Astrocyte (in vitro differentiated cells and primary cell): ENCODE measurements around the gene LY86. TPM values are rescaled to one million over a fixed set of nuclear protein-coding genes. Genes with fewer than 3 reads are reported as not detected.

Experiments used
- DNase-seq: peaks from one replicate; pipeline ENCODE4 v3.0.0-alpha.2; 2010; ENCODE audit warnings: low read depth
- FAIRE-seq: peaks from 2 replicates; lab custom pipeline; 2011; peaks lifted over from hg19 to GRCh38; lab: Jason Lieb, UNC
- H2AFZ ChIP-seq: 2 replicates; pipeline ENCODE4 v1.6.0; 2012; ENCODE audit warnings: low read depth, low read length, inconsistent platforms
- H3K27ac ChIP-seq: 2 replicates; pipeline ENCODE4 v1.5.1; 2011; ENCODE audit warnings: low read depth, low read length, inconsistent platforms
- H3K27me3 ChIP-seq: 2 replicates; pipeline ENCODE4 v1.6.0; 2011; ENCODE audit warnings: low read length, inconsistent platforms; ENCODE audit not compliant: insufficient read depth
- H3K36me3 ChIP-seq: 2 replicates; pipeline ENCODE4 v1.5.1; 2011; ENCODE audit warnings: low read length, inconsistent platforms; ENCODE audit not compliant: insufficient read depth
- H3K4me1 ChIP-seq: 2 replicates; pipeline ENCODE4 v1.5.1; 2011; ENCODE audit warnings: low read length, inconsistent platforms; ENCODE audit not compliant: insufficient read depth
- H3K4me2 ChIP-seq: 2 replicates; pipeline ENCODE4 v1.6.0; 2012; ENCODE audit warnings: low read length, inconsistent platforms
- H3K4me3 ChIP-seq: 2 replicates; pipeline ENCODE4 v1.5.1; 2011; ENCODE audit warnings: low read depth, mild to moderate bottlenecking, low read length, inconsistent platforms; ENCODE audit not compliant: insufficient read depth
- H3K79me2 ChIP-seq: 2 replicates; pipeline ENCODE4 v1.6.0; 2012; ENCODE audit warnings: mild to moderate bottlenecking, low read length, inconsistent platforms; ENCODE audit not compliant: insufficient read depth
- H3K9ac ChIP-seq: 2 replicates; pipeline ENCODE4 v1.6.0; 2012; ENCODE audit warnings: mild to moderate bottlenecking, low read length, inconsistent platforms
- H3K9me3 ChIP-seq: 2 replicates; pipeline ENCODE4 v1.5.1; 2012; ENCODE audit warnings: low read depth, mild to moderate bottlenecking, low read length, inconsistent platforms; ENCODE audit not compliant: insufficient read depth
- H4K20me1 ChIP-seq: 2 replicates; pipeline ENCODE4 v1.6.0; 2012; ENCODE audit warnings: low read length, inconsistent platforms; ENCODE audit not compliant: insufficient read depth
- H3K27ac Mint-ChIP-seq: one replicate; pipeline ENCODE4 v1.8.0; 2021; ENCODE audit warnings: mild to moderate bottlenecking, mixed read lengths; ENCODE audit not compliant: unreplicated experiment
- H3K27me3 Mint-ChIP-seq: one replicate; pipeline ENCODE4 v1.8.0; 2021; ENCODE audit warnings: low read depth, mixed read lengths; ENCODE audit not compliant: unreplicated experiment
- H3K36me3 Mint-ChIP-seq: one replicate; pipeline ENCODE4 v1.8.0; 2021; ENCODE audit warnings: low read depth, mixed read lengths; ENCODE audit not compliant: unreplicated experiment
- H3K4me1 Mint-ChIP-seq: one replicate; pipeline ENCODE4 v1.8.0; 2021; ENCODE audit warnings: low read depth, mixed read lengths; ENCODE audit not compliant: unreplicated experiment
- H3K4me3 Mint-ChIP-seq: one replicate; pipeline ENCODE4 v1.8.0; 2021; ENCODE audit warnings: mild to moderate bottlenecking, moderate library complexity, mixed read lengths; ENCODE audit not compliant: unreplicated experiment
- H3K9me3 Mint-ChIP-seq: one replicate; pipeline ENCODE4 v1.8.0; 2021; ENCODE audit warnings: mild to moderate bottlenecking, mixed read lengths; ENCODE audit not compliant: unreplicated experiment
- EZH2 ChIP-seq: IDR thresholded peaks from 2 replicates; pipeline ENCODE4 v1.6.1; 2012; ENCODE audit warnings: mild to moderate bottlenecking, low read length, inconsistent platforms; ENCODE audit not compliant: insufficient read depth
- total RNA-seq: library from RNA; stranded (reverse); gene quantifications from 2 replicates; pipeline ENCODE4 v1.2.1, GENCODE V29; 2021
- TF ChIP-seq, protein P1 (sequence below): IDR thresholded peaks from 2 replicates; pipeline ENCODE4 v1.5.1; 2011; ENCODE audit warnings: low read depth, mild to moderate bottlenecking, inconsistent platforms, low read length, moderate library complexity; ENCODE audit not compliant: insufficient read depth

LY86 gene
- total RNA-seq, 1 donor from 2014 or later, result not detected

DNA sequence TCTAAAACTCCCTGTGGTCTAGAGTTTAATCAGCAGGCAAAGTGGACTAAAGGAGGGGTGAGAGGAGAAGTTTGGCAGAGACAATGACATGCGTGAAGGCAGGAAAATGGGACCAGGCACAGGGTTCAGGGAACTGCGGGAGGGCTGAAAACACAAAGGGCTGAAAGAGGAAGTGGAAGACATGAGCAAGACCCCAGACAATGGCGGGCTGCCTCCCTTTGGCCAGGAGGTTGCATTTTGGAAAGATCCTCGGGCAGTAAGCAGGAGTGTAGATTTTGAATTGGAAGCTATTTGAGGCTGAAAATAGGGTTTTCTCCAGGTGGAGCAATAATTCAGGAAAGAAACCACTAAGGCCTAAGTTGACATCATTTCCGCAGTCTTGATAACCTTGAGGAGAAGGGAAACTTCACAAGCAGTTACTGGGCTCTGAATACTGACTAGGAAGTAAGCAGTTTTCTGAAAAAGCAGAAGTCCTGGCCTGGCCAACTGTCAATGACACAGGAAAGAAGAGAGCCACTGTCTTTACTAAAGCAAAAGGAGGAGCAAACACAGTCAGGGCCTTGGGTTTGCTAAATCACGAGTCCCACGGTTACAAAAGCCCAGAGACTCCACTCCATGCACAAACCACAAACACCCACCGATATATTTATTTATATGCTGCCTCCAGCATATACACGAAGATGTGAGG, 3.4 kb downstream of the LY86 start:
- Mint-ChIP-seq H3K9me3 (peaks cover 4% of the 10 kb centered on the region), H3K4me3 (no peak overlapping the region), H3K36me3 (no peaks in the 10 kb centered on the region), H3K4me1 (no peaks in the 10 kb centered on the region), H3K27ac (no peak overlapping the region), H3K27me3 (peaks cover 12% of the 10 kb centered on the region)
- Histone ChIP-seq H3K36me3 (no peaks in the 10 kb centered on the region), H3K27me3 (no peaks in the 10 kb centered on the region), H3K9me3 (no peaks in the 10 kb centered on the region), H3K4me2 (no peak overlapping the region), H3K4me3 (no peak overlapping the region), H4K20me1 (no peaks in the 10 kb centered on the region), H2AFZ (no peak overlapping the region), H3K79me2 (no peaks in the 10 kb centered on the region), H3K9ac (no peak overlapping the region), H3K4me1 (no peaks in the 10 kb centered on the region), H3K27ac (no peak overlapping the region)
- FAIRE-seq (no peak), DNase-seq (no peak)
- TF ChIP-seq EZH2, result no peak
- TF ChIP-seq, protein P1, sequence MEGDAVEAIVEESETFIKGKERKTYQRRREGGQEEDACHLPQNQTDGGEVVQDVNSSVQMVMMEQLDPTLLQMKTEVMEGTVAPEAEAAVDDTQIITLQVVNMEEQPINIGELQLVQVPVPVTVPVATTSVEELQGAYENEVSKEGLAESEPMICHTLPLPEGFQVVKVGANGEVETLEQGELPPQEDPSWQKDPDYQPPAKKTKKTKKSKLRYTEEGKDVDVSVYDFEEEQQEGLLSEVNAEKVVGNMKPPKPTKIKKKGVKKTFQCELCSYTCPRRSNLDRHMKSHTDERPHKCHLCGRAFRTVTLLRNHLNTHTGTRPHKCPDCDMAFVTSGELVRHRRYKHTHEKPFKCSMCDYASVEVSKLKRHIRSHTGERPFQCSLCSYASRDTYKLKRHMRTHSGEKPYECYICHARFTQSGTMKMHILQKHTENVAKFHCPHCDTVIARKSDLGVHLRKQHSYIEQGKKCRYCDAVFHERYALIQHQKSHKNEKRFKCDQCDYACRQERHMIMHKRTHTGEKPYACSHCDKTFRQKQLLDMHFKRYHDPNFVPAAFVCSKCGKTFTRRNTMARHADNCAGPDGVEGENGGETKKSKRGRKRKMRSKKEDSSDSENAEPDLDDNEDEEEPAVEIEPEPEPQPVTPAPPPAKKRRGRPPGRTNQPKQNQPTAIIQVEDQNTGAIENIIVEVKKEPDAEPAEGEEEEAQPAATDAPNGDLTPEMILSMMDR, result no peak

GRCh38 chr6:6592826-6593475, 4.4 kb downstream of the LY86 start:
- no peak for FAIRE-seq
- no peak overlapping the region for H3K27ac Mint-ChIP-seq
- DNase-seq, result no peak
- H3K4me1 Mint-ChIP-seq, result no peaks in the 10 kb centered on the region
- H2AFZ ChIP-seq, result no peak overlapping the region
- H3K9ac ChIP-seq, result no peak overlapping the region
- no peak for TF ChIP-seq EZH2
- TF ChIP-seq, protein P1, result no peak
- no peak overlapping the region for H3K4me2 ChIP-seq
- no peak overlapping the region for H3K4me3 Mint-ChIP-seq
- H3K79me2 ChIP-seq, result no peaks in the 10 kb centered on the region
- no peaks in the 10 kb centered on the region for H3K36me3 Mint-ChIP-seq
- H3K9me3 ChIP-seq, result no peaks in the 10 kb centered on the region
- H4K20me1 ChIP-seq, result no peaks in the 10 kb centered on the region
- no peak overlapping the region for H3K4me3 ChIP-seq
- no peaks in the 10 kb centered on the region for H3K36me3 ChIP-seq
- no peaks in the 10 kb centered on the region for H3K27me3 ChIP-seq
- peaks cover 8% of the 10 kb centered on the region for H3K27me3 Mint-ChIP-seq
- no peak overlapping the region for H3K27ac ChIP-seq
- H3K9me3 Mint-ChIP-seq, result peaks cover 4% of the 10 kb centered on the region
- H3K4me1 ChIP-seq, result no peaks in the 10 kb centered on the region
